H1 (cell line): ENCODE data around the gene MUC5AC. TPM values are rescaled to one million over a fixed set of nuclear protein-coding genes. Genes with fewer than 3 reads are reported as not detected.

Source experiments
- CTCF ChIA-PET: fragments of 300-600 bp; sonication (Branson Sonifier 250); formaldehyde crosslinking; loops from one replicate; lab custom pipeline; 2021; ENCODE audit not compliant: partially characterized antibody; lab: Charles Lee
- POLR2A ChIA-PET: fragments of 300-600 bp; sonication (Branson Sonifier 250); formaldehyde crosslinking; loops from one replicate; lab custom pipeline; 2021; ENCODE audit warnings: inconsistent platforms; ENCODE audit not compliant: partially characterized antibody; lab: Charles Lee
- DNase-seq, 2 experiments: peaks; one replicate each; pipeline versions ENCODE4 v3.0.0 to v3.0.0-alpha.2; 2010 to 2022; ENCODE audit warnings: low spot score in 2 of 2, low read depth in 1 of 2, mixed read lengths in 1 of 2
- FAIRE-seq: peaks from 2 replicates; lab custom pipeline; 2011; peaks lifted over from hg19 to GRCh38; lab: Jason Lieb, UNC
- H2AFZ ChIP-seq: 2 replicates; pipeline ENCODE4 v1.8.1; 2012; ENCODE audit warnings: low read length, inconsistent platforms
- H2AK5ac ChIP-seq: 2 replicates; pipeline ENCODE4 v1.6.1; 2013; ENCODE audit warnings: low read depth, low read length
- H2BK120ac ChIP-seq: replicated peaks from 2 replicates; pipeline ENCODE3; 2013; ENCODE audit warnings: low read depth, low read length, inconsistent platforms
- H2BK12ac ChIP-seq: 2 replicates; pipeline ENCODE4 v1.6.1; 2013; ENCODE audit warnings: low read depth, low read length
- H2BK15ac ChIP-seq: 2 replicates; pipeline ENCODE4 v1.6.1; 2013; ENCODE audit warnings: low read length
- H2BK20ac ChIP-seq: 2 replicates; pipeline ENCODE4 v1.6.1; 2013; ENCODE audit warnings: low read length
- H2BK5ac ChIP-seq: 2 replicates; pipeline ENCODE4 v1.6.1; 2013; ENCODE audit warnings: low read depth, low read length
- H3K14ac ChIP-seq: 2 replicates; pipeline ENCODE4 v1.6.1; 2013; ENCODE audit warnings: inconsistent platforms; ENCODE audit not compliant: insufficient read length
- H3K18ac ChIP-seq: 2 replicates; pipeline ENCODE4 v1.6.1; 2013; ENCODE audit warnings: low read length; ENCODE audit errors: extremely low read depth
- H3K23ac ChIP-seq: 2 replicates; pipeline ENCODE4 v1.6.1; 2013; ENCODE audit warnings: inconsistent platforms; ENCODE audit not compliant: insufficient read length
- H3K23me2 ChIP-seq: 2 replicates; pipeline ENCODE4 v1.6.1; 2013; ENCODE audit warnings: low read depth, low read length
- H3K27ac ChIP-seq: 2 replicates; pipeline ENCODE4 v1.6.1; 2011; ENCODE audit warnings: low read depth, low read length, inconsistent platforms
- H3K27me3 ChIP-seq, 4 experiments: replicated peaks in 1 of 4; 1 replicate in 1 of 4; 2 replicates in 3 of 4; pipeline versions ENCODE4 v1.6.1 to v1.8.1; 2011 to 2013; ENCODE audit warnings: low read length in 3 of 4, mild to moderate bottlenecking in 3 of 4, inconsistent platforms in 2 of 4, mixed read lengths in 2 of 4, moderate library complexity in 1 of 4; ENCODE audit not compliant: control insufficient read depth in 3 of 4, insufficient read depth in 3 of 4; ENCODE audit errors: extremely low read depth in 1 of 4
- H3K36me3 ChIP-seq, 4 experiments: 2 replicates each; pipeline versions ENCODE4 v1.6.1 to v1.8.1; 2011 to 2013; ENCODE audit warnings: mild to moderate bottlenecking in 4 of 4, low read length in 3 of 4, moderate library complexity in 2 of 4, control low read depth in 1 of 4, inconsistent platforms in 1 of 4; ENCODE audit not compliant: insufficient read depth in 4 of 4, control insufficient read depth in 2 of 4
- H3K4ac ChIP-seq: replicated peaks from 2 replicates; pipeline ENCODE3; 2013; ENCODE audit warnings: low read length, low read depth, mixed read lengths, inconsistent platforms; ENCODE audit not compliant: insufficient read length
- H3K4me1 ChIP-seq, 4 experiments: replicated peaks in 1 of 4; 1 replicate in 1 of 4; 2 replicates in 3 of 4; pipeline versions ENCODE4 v1.6.1 to v1.8.1; 2011 to 2013; ENCODE audit warnings: low read length in 3 of 4, inconsistent platforms in 2 of 4, mixed read lengths in 1 of 4; ENCODE audit not compliant: insufficient read depth in 4 of 4, control insufficient read depth in 3 of 4
- H3K4me2 ChIP-seq, 2 experiments: 2 replicates each; pipeline versions ENCODE4 v1.6.1 to v1.8.1; 2011 to 2013; ENCODE audit warnings: low read depth in 2 of 2, low read length in 2 of 2, control low read depth in 1 of 2, inconsistent platforms in 1 of 2, mild to moderate bottlenecking in 1 of 2; ENCODE audit not compliant: insufficient read depth in 1 of 2
- H3K4me3 ChIP-seq, 4 experiments: fragments of 200-600, 300-600 bp in 1 of 4; sonication (generic), shearing (Covaris generic), sonication (Bioruptor Twin) in 1 of 4; 2 replicates each; pipeline versions ENCODE4 v1.5.1 to v1.8.1; 2011 to 2016; ENCODE audit warnings: low read length in 4 of 4, low read depth in 3 of 4, control low read depth in 2 of 4, inconsistent platforms in 2 of 4, mild to moderate bottlenecking in 2 of 4, mixed read lengths in 1 of 4, moderate library complexity in 1 of 4; ENCODE audit not compliant: insufficient read depth in 2 of 4; ENCODE audit errors: extremely low read depth in 1 of 4
- H3K56ac ChIP-seq: replicated peaks from 2 replicates; pipeline ENCODE3; 2013; ENCODE audit warnings: low read depth, mild to moderate bottlenecking, mixed read lengths, low read length, inconsistent platforms; ENCODE audit not compliant: insufficient read length
- H3K79me1 ChIP-seq: 2 replicates; pipeline ENCODE4 v1.6.1; 2013; ENCODE audit warnings: low read depth, low read length, control low read depth
- H3K79me2 ChIP-seq, 2 experiments: 2 replicates each; pipeline versions ENCODE4 v1.6.1 to v1.8.1; 2012 to 2013; ENCODE audit warnings: low read length in 2 of 2, mild to moderate bottlenecking in 2 of 2, inconsistent platforms in 1 of 2; ENCODE audit not compliant: insufficient read depth in 2 of 2, control insufficient read depth in 1 of 2
- H3K9ac ChIP-seq, 4 experiments: replicated peaks in 1 of 4; 1 replicate in 1 of 4; 2 replicates in 3 of 4; pipeline versions ENCODE4 v1.6.1 to v1.8.1; 2011 to 2013; ENCODE audit warnings: low read depth in 3 of 4, low read length in 3 of 4, control low read depth in 2 of 4, mild to moderate bottlenecking in 2 of 4, moderate library complexity in 2 of 4, inconsistent platforms in 1 of 4; ENCODE audit errors: extremely low read depth in 1 of 4
- H3K9me3 ChIP-seq, 2 experiments: 2 replicates each; pipeline versions ENCODE4 v1.6.1 to v1.8.1; 2012 to 2013; ENCODE audit warnings: mild to moderate bottlenecking in 2 of 2, moderate library complexity in 2 of 2, control low read depth in 1 of 2, inconsistent platforms in 1 of 2, low read depth in 1 of 2, low read length in 1 of 2, mixed read lengths in 1 of 2; ENCODE audit not compliant: insufficient read depth in 2 of 2
- H4K20me1 ChIP-seq, 2 experiments: replicated peaks in 1 of 2; 2 replicates each; pipeline versions ENCODE3 to v1.8.1; 2011 to 2013; ENCODE audit warnings: inconsistent platforms in 2 of 2, low read length in 2 of 2, mild to moderate bottlenecking in 1 of 2; ENCODE audit not compliant: insufficient read depth in 2 of 2, control insufficient read depth in 1 of 2
- H4K5ac ChIP-seq: 2 replicates; pipeline ENCODE4 v1.6.1; 2013; ENCODE audit warnings: low read length, low read depth, mixed read lengths, inconsistent platforms; ENCODE audit not compliant: insufficient read length
- H4K8ac ChIP-seq: 2 replicates; pipeline ENCODE4 v1.8.0; 2013; ENCODE audit warnings: mild to moderate bottlenecking, moderate library complexity, low read length, inconsistent platforms; ENCODE audit not compliant: insufficient read depth; ENCODE audit errors: extremely low read depth
- H4K91ac ChIP-seq: replicated peaks from 2 replicates; pipeline ENCODE3; 2013; ENCODE audit warnings: low read length, mixed read lengths, inconsistent platforms; ENCODE audit not compliant: insufficient read length
- SUZ12 ChIP-seq: fragments of 200-600 bp; sonication (generic); IDR thresholded peaks from 2 replicates; pipeline ENCODE4 v1.6.1; 2012; ENCODE audit warnings: mild to moderate bottlenecking, inconsistent platforms, low read length, moderate library complexity, mixed read lengths
- WGBS, 2 experiments: shearing (Covaris generic) in 1 of 2; methylation state at CpG; one replicate each; pipeline versions ENCODE4 v1.1.6 to v1.1.7; 2013 to 2015; ENCODE audit warnings: low lambda C conversion rate in 2 of 2, mixed read lengths in 2 of 2, inconsistent platforms in 1 of 2, low coverage in 1 of 2, missing lambda C conversion rate in 1 of 2; ENCODE audit not compliant: insufficient replicate concordance in 2 of 2, insufficient coverage in 1 of 2, insufficient read length in 1 of 2; ENCODE audit errors: extremely low coverage in 1 of 2, missing lambda C conversion rate in 1 of 2; 5-methylcytosine and 5-hydroxymethylcytosine counted together
- polyA plus RNA-seq, 7 experiments: library from polyadenylated mRNA; depleted of rRNA in 3 of 7; stranded (reverse) in 5 of 7; unstranded in 2 of 7; fragments of >200 nt in 5 of 7; fragments of 200-250 nt in 2 of 7; gene quantifications; 1 replicate in 5 of 7; 2 replicates in 1 of 7; 4 replicates in 1 of 7; pipeline versions ENCODE4 v1.2.1 to v1.2.3, GENCODE V29; 2011 to 2013; ENCODE audit warnings: missing spikeins in 2 of 7, mixed read lengths in 2 of 7
- total RNA-seq: library from RNA; stranded (reverse); fragmentation: NEBNext Ultra II Directional; extraction: Animal tissue kit (Norgen Biotek cat#: 25700); gene quantifications from 2 replicates; pipeline ENCODE4 v1.2.1, GENCODE V29; 2021

The MUC5AC gene
- total and polyA plus RNA-seq, 2 of the 8 experiments (the other 6 are each of a cell fraction or from before 2014, with no cell fraction given) = not detected

- peaks cover 5% of the 10 kb centered on the region; the same call in 1 of the 2 replicates for H3K23me2 ChIP-seq
- ChIA-PET POLR2A (no interaction called here), CTCF (interaction anchor here (0.7 to 1.0 kb wide), 2 partner anchors 101 to 106 kb away, joined by 3 read pairs; no protein-coding TSS in a partner anchor)
- H3K36me3 ChIP-seq = no peaks in the 10 kb centered on the region
- H3K4me3 ChIP-seq = no peak overlapping the region
- H3K27me3 ChIP-seq = no peaks in the 10 kb centered on the region
- no peak for FAIRE-seq
- H3K27ac ChIP-seq = no peak overlapping the region
- no peak overlapping the region for H3K23ac ChIP-seq
- H2BK12ac ChIP-seq = no peak overlapping the region
- no peak overlapping the region for H3K18ac ChIP-seq
- H2AFZ ChIP-seq = no peak overlapping the region
- H3K4me2 ChIP-seq = no peak overlapping the region
- no peak overlapping the region for H2BK5ac ChIP-seq
- no peak overlapping the region for H2BK120ac ChIP-seq
- H3K14ac ChIP-seq = no peak overlapping the region
- no peaks in the 10 kb centered on the region for H3K4me1 ChIP-seq
- no peak overlapping the region for H3K56ac ChIP-seq
- no peak overlapping the region for H4K5ac ChIP-seq
- no peak overlapping the region for H3K4ac ChIP-seq
- no peak overlapping the region for H3K9ac ChIP-seq
- H2BK20ac ChIP-seq = no peak overlapping the region
- H4K91ac ChIP-seq = no peak overlapping the region
- H2AK5ac ChIP-seq = no peak overlapping the region
- 91% methylated on average over 15 of the region's 17 CpGs; no CpG with 5 or more reads in 1 of the 2 experiments for WGBS, 2 experiments
- no peak for TF ChIP-seq SUZ12
- H4K20me1 ChIP-seq = no peaks in the 10 kb centered on the region
- H3K79me1 ChIP-seq = no peaks in the 10 kb centered on the region
- no peak for DNase-seq
- no peaks in the 10 kb centered on the region for H3K79me2 ChIP-seq
- no peak overlapping the region for H2BK15ac ChIP-seq
- H4K8ac ChIP-seq = no peak overlapping the region; the same call in 1 of the 2 replicates
- H3K9me3 ChIP-seq = peaks cover 6 to 50% of the 10 kb centered on the region in 2 experiments
These were observed 38.1 kb upstream of the MUC5AC start for GRCh38 chr11:1119604-1120146.
